Mesothelial cell of epicardium (in vitro differentiated cells): Measurements from ENCODE around the gene NHERF1. TPM values are rescaled to one million over a fixed set of nuclear protein-coding genes. Genes with fewer than 3 reads are reported as not detected.

Experiments
- DNase-seq, 2 experiments: peaks; one replicate each; pipeline ENCODE4 v3.0.0; 2021; ENCODE audit warnings: low spot score in 2 of 2; ENCODE audit not compliant: unreplicated experiment in 2 of 2
- H3K27ac Mint-ChIP-seq: 2 replicates; pipeline ENCODE4 v1.8.0; 2021; ENCODE audit warnings: mixed read lengths
- H3K27me3 Mint-ChIP-seq: 2 replicates; pipeline ENCODE4 v1.8.0; 2021; ENCODE audit warnings: low read depth, mixed read lengths
- H3K36me3 Mint-ChIP-seq: 2 replicates; pipeline ENCODE4 v1.8.0; 2021; ENCODE audit warnings: mixed read lengths
- H3K4me1 Mint-ChIP-seq: 2 replicates; pipeline ENCODE4 v1.8.0; 2021; ENCODE audit warnings: mixed read lengths
- H3K4me3 Mint-ChIP-seq: 2 replicates; pipeline ENCODE4 v1.8.0; 2021; ENCODE audit warnings: mild to moderate bottlenecking, moderate library complexity, mixed read lengths
- H3K9me3 Mint-ChIP-seq: 2 replicates; pipeline ENCODE4 v1.8.0; 2021; ENCODE audit warnings: mixed read lengths
- CTCF ChIP-seq: fragments of 200-600 bp; sonication (generic); IDR thresholded peaks from one replicate; pipeline ENCODE4 v1.5.0; 2021; ENCODE audit warnings: antibody characterized with exemption; ENCODE audit not compliant: unreplicated experiment
- total RNA-seq: library from RNA; stranded (reverse); gene quantifications from 3 replicates; pipeline ENCODE4 v1.2.1, GENCODE V29; 2021

The NHERF1 gene
- total RNA-seq, 1 donor from 2014 or later, result 34.4 TPM

- no peak for TF ChIP-seq CTCF
- Mint-ChIP-seq H3K27me3 (no peaks in the 10 kb centered on the region), H3K4me3 (no peak overlapping the region), H3K27ac (no peak overlapping the region), H3K36me3 (no peaks in the 10 kb centered on the region), H3K9me3 (no peaks in the 10 kb centered on the region), H3K4me1 (peaks cover 22% of the 10 kb centered on the region)
- no peak for DNase-seq
Observed at GRCh38 chr17:74782571-74782970, 34.1 kb downstream of the NHERF1 start.

- Mint-ChIP-seq H3K4me1 (peaks cover 15% of the 10 kb centered on the region), H3K9me3 (no peaks in the 10 kb centered on the region), H3K4me3 (no peak overlapping the region), H3K36me3 (no peaks in the 10 kb centered on the region), H3K27ac (no peak overlapping the region), H3K27me3 (no peaks in the 10 kb centered on the region)
- no peak for DNase-seq
- TF ChIP-seq CTCF, result no peak
Observed at GRCh38 chr17:74784125-74784810, 35.8 kb downstream of the NHERF1 start.

GRCh38 chr17:74785096-74785980 lies 36.9 kb downstream of the NHERF1 start:
- Mint-ChIP-seq H3K4me3 (no peak overlapping the region), H3K9me3 (no peaks in the 10 kb centered on the region), H3K27me3 (no peaks in the 10 kb centered on the region), H3K36me3 (peaks cover 2% of the 10 kb centered on the region), H3K4me1 (peaks cover 15% of the 10 kb centered on the region), H3K27ac (no peak overlapping the region)
- no peak for DNase-seq
- TF ChIP-seq CTCF, result no peak

DNA sequence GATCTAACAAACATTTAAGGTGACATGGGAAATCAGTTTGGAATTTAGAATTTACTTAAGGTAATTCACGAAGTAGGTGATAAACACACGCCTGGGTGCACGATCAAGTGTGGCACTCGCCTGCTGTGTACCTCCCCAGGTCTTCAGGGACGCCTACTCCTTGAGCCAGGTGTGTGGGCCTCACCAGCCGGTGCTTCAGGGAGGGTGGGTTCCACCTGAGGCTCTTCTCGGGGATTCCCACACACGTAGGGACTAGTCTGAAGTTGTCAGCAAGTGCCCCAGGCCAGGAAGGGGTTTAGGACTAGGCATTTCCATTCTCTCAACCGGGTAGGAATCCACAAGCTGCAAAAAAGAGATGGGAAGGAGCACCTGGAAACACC lies 37.5 kb downstream of the NHERF1 start:
- Mint-ChIP-seq H3K27ac (no peak overlapping the region), H3K4me3 (no peak overlapping the region), H3K9me3 (no peaks in the 10 kb centered on the region), H3K27me3 (no peaks in the 10 kb centered on the region), H3K4me1 (peaks cover 15% of the 10 kb centered on the region), H3K36me3 (peaks cover 5% of the 10 kb centered on the region)
- no peak for TF ChIP-seq CTCF
- no peak for DNase-seq

- no peak for TF ChIP-seq CTCF
- H3K4me1 Mint-ChIP-seq, result peaks cover 15% of the 10 kb centered on the region
- H3K9me3 Mint-ChIP-seq, result no peaks in the 10 kb centered on the region
- peaks cover 6% of the 10 kb centered on the region for H3K36me3 Mint-ChIP-seq
- H3K27ac Mint-ChIP-seq, result no peak overlapping the region
- DNase-seq, result no peak
- H3K27me3 Mint-ChIP-seq, result no peaks in the 10 kb centered on the region
- no peak overlapping the region for H3K4me3 Mint-ChIP-seq
Observed at GRCh38 chr17:74786431-74787055, 38.1 kb downstream of the NHERF1 start.
